ENCODE results near the gene MSANTD4.
"Not testable (repeated sequence)": the region's sequence is repeated elsewhere in the genome, so short reads cannot be mapped to it uniquely, and the experiment has no call there.

MSANTD4 gene

GRCh38 chr11:106021967-106022794 is at the start of gene MSANTD4:
TSS of gene MSANTD4 (minus strand) at chr11:106022240. CDS start at chr11:106010917, 11,323 bp downstream.
- DNase-seq (ENCODE audit: low read depth), result peak; percentile 90

DNA sequence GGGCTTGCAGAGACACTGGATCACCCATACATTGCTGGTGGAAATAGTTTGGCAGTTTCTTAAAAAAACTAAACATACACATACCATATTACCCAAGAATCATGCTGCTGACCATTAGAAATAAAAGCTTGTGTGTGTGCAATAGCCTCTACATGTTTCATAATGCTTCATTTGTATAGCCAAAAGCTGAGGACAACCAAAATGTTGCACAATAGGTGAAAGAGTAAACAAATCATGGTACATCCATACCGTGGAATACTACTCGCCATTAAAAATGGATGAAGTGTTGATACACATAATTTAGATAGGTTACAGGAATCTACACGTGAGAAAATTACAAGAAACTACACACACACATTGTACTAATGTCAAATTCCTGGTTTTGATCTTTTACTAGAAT is 48.6 kb upstream of the MSANTD4 start:
- DNase-seq (ENCODE audit: low read depth), result no peak

DNA sequence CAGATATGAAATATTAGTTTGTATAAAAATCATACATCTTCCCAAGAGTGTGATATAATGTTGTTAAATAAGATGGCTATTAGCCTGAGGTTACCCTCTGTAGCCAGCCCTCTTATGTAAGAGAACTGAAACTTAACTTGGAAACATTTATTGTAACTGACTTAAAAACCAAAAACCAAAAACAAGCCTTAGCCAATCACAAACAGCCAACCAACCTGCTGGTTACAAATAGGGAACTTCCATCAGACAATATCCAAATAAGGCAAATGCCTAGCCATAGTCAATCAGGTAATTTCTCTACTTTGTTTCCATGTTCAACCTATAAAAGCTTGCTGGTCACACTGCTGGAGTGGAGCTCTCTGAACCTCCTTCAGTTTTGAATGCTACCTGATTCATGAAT is 41.0 kb upstream of the MSANTD4 start:
- DNase-seq (ENCODE audit: low read depth), result no peak

- no peak for DNase-seq (ENCODE audit: low read depth)
These were observed 40.2 kb upstream of the MSANTD4 start for GRCh38 chr11:106061954-106062949.

DNA sequence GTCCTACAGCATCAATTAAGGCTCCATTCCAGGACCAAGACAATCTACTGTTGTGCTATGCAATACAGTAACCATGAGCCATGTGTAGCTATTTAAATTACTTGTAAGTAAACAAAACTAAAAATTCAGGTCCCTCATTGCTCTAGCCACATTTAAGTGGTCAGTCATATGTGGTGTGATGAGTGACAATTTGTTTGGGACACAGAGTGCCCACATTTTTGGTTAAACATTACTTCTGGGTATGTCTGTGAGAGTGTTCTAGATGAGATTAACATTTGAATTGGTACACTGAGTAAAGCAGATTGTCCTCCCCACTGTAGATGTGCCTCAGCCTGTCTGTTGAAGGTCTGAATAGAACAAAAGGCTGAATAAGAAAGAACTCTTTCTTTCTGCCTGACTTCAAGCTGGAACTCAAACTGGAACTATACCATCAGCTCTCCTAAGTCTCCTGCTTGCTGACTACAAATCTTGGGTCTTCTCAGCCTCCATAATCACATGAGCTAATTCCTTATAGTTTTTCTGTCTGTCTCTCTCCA is 39.3 kb upstream of the MSANTD4 start:
- no peak for DNase-seq (ENCODE audit: low read depth)

DNA sequence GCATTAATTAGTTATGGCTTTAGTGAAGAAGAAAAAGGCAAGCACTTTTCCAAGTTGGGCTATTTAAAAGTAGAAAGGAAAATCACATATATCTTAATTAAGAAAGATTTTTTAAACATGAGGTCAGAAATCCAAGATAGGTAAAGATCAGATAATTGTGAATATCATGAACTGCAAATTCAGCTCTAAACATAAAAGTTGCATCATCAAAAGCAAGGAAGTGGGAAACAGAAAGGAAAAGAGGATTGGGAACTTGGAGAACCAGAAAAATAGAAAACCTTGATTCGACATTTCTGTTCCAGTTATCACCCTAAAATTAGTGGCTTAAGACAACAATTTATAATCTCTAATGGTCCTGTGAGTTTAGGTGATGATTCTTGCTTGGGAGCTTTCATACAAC is 37.6 kb upstream of the MSANTD4 start:
- no peak for DNase-seq (ENCODE audit: low read depth)

DNA sequence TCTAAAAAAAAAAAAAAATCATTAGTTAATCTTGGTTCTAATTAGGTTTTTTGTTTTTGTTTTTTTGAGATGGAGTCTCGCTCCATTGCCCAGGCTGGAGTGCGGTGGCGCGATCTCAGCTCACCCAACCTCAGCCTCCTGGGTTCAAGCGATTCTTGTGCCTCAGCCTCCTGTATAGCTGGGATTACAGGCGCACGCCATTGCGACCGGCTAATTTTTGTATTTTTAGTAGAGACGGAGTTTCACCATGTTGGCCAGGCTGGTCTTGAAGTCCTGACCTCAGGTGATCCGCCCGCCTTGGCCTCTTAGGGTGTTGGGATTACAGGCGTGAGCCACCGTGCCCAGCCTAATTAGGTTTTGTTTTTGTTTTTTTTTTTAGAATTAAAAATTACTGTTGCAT is 36.3 kb upstream of the MSANTD4 start:
- not testable (repeated sequence) for DNase-seq (ENCODE audit: low read depth)

GRCh38 chr11:106051103-106051502 is 29.1 kb upstream of the MSANTD4 start:
- DNase-seq (ENCODE audit: low read depth), result no peak

- DNase-seq (ENCODE audit: low read depth), result no peak
These were observed 27.9 kb upstream of the MSANTD4 start for GRCh38 chr11:106049727-106050476.

GRCh38 chr11:106047631-106048030 is 25.6 kb upstream of the MSANTD4 start:
- no peak for DNase-seq (ENCODE audit: low read depth)

- DNase-seq (ENCODE audit: low read depth), result no peak
These were observed 21.5 kb upstream of the MSANTD4 start for GRCh38 chr11:106043540-106043939.

GRCh38 chr11:106032861-106033260 is 10.8 kb upstream of the MSANTD4 start:
- no peak for DNase-seq (ENCODE audit: low read depth)

- no peak for DNase-seq (ENCODE audit: low read depth)
These were observed 9.9 kb upstream of the MSANTD4 start for GRCh38 chr11:106031936-106032335.

GRCh38 chr11:106031202-106031810 is 9.3 kb upstream of the MSANTD4 start:
- no peak for DNase-seq (ENCODE audit: low read depth)

DNA sequence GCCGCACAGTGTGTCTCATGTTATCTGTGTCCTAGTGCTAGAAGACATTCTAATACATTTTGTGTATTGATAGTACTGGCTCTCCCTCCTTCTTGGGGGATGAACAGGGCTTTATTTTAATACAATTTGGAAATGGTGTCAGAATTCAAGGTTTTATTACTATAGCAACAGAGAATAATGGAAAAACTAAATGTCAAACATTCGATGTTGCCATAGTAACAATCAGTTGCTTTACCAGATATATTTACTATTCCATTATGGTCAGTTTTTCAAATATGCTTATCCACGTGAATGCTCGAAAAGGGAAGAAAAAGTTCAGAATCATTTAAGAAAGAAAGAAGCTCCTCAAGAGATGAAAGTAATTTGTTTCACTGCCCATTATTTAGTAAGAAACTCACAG is 8.6 kb upstream of the MSANTD4 start:
- DNase-seq (ENCODE audit: low read depth), result no peak

GRCh38 chr11:106022795-106023275 is 795 bp upstream of the MSANTD4 start:
- DNase-seq (ENCODE audit: low read depth), result no peak

- no peak for DNase-seq (ENCODE audit: low read depth)
These were observed 666 bp downstream of the MSANTD4 start for GRCh38 chr11:106021181-106021966.

GRCh38 chr11:106017093-106017492 is 4.9 kb downstream of the MSANTD4 start:
- no peak for DNase-seq (ENCODE audit: low read depth)

GRCh38 chr11:106015066-106015465 is 7.0 kb downstream of the MSANTD4 start:
- DNase-seq (ENCODE audit: low read depth), result no peak

DNA sequence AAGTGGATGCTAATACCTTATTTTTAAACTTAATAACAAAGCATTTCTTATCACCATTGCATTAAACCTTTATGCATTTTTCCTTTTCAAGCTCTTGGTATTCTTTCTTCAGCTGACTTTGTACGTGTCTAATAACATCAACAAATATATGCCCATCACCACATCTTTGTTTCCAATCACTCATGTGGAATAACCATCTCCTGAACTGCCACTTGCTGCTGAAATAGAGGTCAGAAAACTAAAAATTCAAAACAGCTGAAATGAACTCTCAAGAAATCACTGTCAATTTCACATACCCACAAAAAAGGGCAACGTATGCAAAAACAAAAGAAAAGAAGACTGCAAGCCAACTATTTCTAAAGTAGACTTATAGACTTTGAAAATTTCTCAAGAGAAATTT is 7.4 kb downstream of the MSANTD4 start:
- DNase-seq (ENCODE audit: low read depth), result no peak
